Uterus (tissue), 2 donors: ENCODE measurements around the gene CDH4.

Experiments used
- POLR2A ChIP-seq, 2 donors: fragments of 450-650 bp; IDR thresholded peaks; one replicate each; pipeline ENCODE4 v1.6.1; 2016; ENCODE audit warnings: antibody characterized with exemption in 2 of 2, mild to moderate bottlenecking in 1 of 2, moderate library complexity in 1 of 2
- TF ChIP-seq, protein P1 (sequence below), 4 experiments: fragments of 200-600 bp in 2 of 4; fragments of 450-650 bp in 2 of 4; sonication (generic) in 2 of 4; IDR thresholded peaks; one replicate each; pipeline ENCODE4 v1.5.1; 2016 to 2019; ENCODE audit warnings: antibody characterized with exemption in 4 of 4, mild to moderate bottlenecking in 2 of 4, moderate library complexity in 1 of 4

DNA sequence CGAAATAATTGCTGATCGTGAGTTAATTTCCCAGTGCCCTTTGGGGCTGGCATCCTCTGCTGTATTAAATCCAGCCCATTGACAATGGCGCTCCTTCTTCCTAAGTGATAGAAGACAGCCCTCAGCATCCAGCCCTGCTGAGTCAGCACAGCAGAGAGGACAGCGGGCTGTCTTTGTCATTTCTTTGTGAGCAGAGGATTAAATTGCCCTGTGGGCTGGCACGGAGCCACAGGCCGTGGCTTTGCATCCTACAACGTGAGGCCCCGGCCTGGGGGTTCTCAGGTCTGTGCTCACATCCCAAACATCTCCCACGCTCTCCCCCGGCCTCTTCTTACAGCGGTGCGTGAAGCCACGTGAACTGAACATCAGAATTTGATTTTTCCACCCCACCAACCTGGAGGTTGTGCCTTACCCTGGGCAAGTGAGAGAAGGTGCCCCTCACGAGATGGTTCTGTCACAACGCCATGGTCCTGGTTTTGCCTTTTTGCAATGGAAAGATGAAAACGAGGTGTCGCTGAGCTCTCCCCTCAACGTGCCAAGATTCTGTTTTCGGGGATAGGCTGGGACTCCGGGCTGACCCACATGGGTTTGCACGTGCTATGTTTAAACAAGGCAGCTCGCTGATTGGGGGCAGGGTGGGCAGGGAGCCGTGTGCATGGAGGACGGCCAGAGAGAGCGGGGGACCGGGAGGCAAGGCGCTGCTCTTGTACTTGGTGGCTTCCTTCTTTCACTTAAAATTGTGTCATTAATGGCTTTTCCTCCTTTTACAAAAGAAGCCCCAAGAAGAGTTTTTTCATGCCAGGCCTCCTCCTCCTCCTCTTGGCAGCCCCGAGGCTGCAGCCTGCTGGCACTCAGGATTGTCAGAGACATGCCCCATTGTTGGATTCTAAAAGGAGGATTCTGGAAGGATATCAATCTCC, 19.5 kb downstream of the CDH4 start:
- TF ChIP-seq POLR2A (IDR thresholded peaks at IDR 0.05): no peak
- TF ChIP-seq, protein P1, sequence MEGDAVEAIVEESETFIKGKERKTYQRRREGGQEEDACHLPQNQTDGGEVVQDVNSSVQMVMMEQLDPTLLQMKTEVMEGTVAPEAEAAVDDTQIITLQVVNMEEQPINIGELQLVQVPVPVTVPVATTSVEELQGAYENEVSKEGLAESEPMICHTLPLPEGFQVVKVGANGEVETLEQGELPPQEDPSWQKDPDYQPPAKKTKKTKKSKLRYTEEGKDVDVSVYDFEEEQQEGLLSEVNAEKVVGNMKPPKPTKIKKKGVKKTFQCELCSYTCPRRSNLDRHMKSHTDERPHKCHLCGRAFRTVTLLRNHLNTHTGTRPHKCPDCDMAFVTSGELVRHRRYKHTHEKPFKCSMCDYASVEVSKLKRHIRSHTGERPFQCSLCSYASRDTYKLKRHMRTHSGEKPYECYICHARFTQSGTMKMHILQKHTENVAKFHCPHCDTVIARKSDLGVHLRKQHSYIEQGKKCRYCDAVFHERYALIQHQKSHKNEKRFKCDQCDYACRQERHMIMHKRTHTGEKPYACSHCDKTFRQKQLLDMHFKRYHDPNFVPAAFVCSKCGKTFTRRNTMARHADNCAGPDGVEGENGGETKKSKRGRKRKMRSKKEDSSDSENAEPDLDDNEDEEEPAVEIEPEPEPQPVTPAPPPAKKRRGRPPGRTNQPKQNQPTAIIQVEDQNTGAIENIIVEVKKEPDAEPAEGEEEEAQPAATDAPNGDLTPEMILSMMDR (IDR thresholded peaks at IDR 0.05): no peak
